Gastroesophageal sphincter (tissue), 4 donors: ENCODE measurements around the gene IQGAP3. TPM values are rescaled to one million over a fixed set of nuclear protein-coding genes. Genes with fewer than 3 reads are reported as not detected.
A peak's percentile ranks its signal among the peaks of the same experiment; 100 is the strongest.

Experiments used
- ATAC-seq: fragments of 150-250 bp; one replicate; pipeline ENCODE4 v1.9.1; 2016; ENCODE audit warnings: mild to moderate bottlenecking, moderate library complexity
- H3K27ac ChIP-seq, 4 donors: fragments of 200-600 bp; sonication (generic) in 3 of 4; 1 replicate in 3 of 4; 2 replicates in 1 of 4; pipeline ENCODE4 v1.5.1; 2016 to 2019
- H3K27me3 ChIP-seq: fragments of 200-600 bp; sonication (generic); one replicate; pipeline ENCODE4 v1.5.1; 2019
- H3K36me3 ChIP-seq, 2 donors: fragments of 200-600 bp; sonication (generic); one replicate each; pipeline ENCODE4 v1.5.1; 2019; ENCODE audit warnings: control low read depth in 1 of 2
- H3K4me1 ChIP-seq, 3 donors: fragments of 200-600 bp; sonication (generic); 1 replicate in 2 of 3; 2 replicates in 1 of 3; pipeline ENCODE4 v1.5.1; 2016 to 2019; ENCODE audit warnings: control low read depth in 2 of 3
- H3K4me3 ChIP-seq, 2 donors: fragments of 200-600 bp; sonication (generic); one replicate each; pipeline ENCODE4 v1.5.1; 2019; ENCODE audit warnings: mild to moderate bottlenecking in 1 of 2, moderate library complexity in 1 of 2
- H3K9me3 ChIP-seq, 3 donors: fragments of 200-600 bp; sonication (generic); one replicate each; pipeline ENCODE4 v1.5.1; 2017 to 2019; ENCODE audit warnings: control low read depth in 2 of 3
- CTCF ChIP-seq, 4 experiments: fragments of 200-600 bp in 2 of 4; fragments of 450-650 bp in 2 of 4; sonication (generic) in 1 of 4; IDR thresholded peaks; one replicate each; pipeline ENCODE4 v1.5.1; 2017 to 2019; ENCODE audit warnings: antibody characterized with exemption in 4 of 4, mild to moderate bottlenecking in 2 of 4, moderate library complexity in 2 of 4
- EP300 ChIP-seq: sonication (generic); formaldehyde crosslinking; IDR thresholded peaks from one replicate; pipeline ENCODE4 v1.6.1; 2017; ENCODE audit warnings: antibody characterized with exemption, mild to moderate bottlenecking
- POLR2A ChIP-seq, 2 donors: fragments of 450-650 bp; IDR thresholded peaks; one replicate each; pipeline ENCODE4 v1.6.1; 2017; ENCODE audit warnings: antibody characterized with exemption in 2 of 2, mild to moderate bottlenecking in 2 of 2, moderate library complexity in 1 of 2
- POLR2AphosphoS5 ChIP-seq: sonication (generic); formaldehyde crosslinking; IDR thresholded peaks from one replicate; pipeline ENCODE4 v1.6.1; 2017; ENCODE audit warnings: antibody characterized with exemption
- WGBS, 2 donors: methylation state at CpG; one replicate each; pipeline ENCODE4 v1.1.5; 2018; ENCODE audit warnings: low coverage in 1 of 2; 5-methylcytosine and 5-hydroxymethylcytosine counted together
- total RNA-seq, 4 donors: library from RNA; depleted of rRNA; stranded (reverse); fragments of >200 nt; gene quantifications; one replicate each; pipeline ENCODE4 v1.1.0, GENCODE V29; 2016

Gene IQGAP3
- total RNA-seq, 4 donors from 2014 or later = 0.27 to 0.58 (median 0.42) TPM; not detected in 1

GRCh38 chr1:156500793-156501506, 71.4 kb downstream of the IQGAP3 start:
- no peaks in the 10 kb centered on the region for H3K9me3 ChIP-seq
- peak overlapping the region; percentile 95 to 98 for H3K4me3 ChIP-seq
- WGBS, 2 donors = 0% methylated on average over 1 of the region's 57 CpGs; no CpG with 5 or more reads in 1 of the 2 donors
- peak overlapping the region; percentile 99 to 100 (median 99) for H3K27ac ChIP-seq
- H3K27me3 ChIP-seq = no peaks in the 10 kb centered on the region
- peak; percentile 81 for ATAC-seq
- TF ChIP-seq CTCF (IDR thresholded peaks at IDR 0.05) (peak in 3 of 4 experiments; percentile 45 to 73 (median 50)), POLR2AphosphoS5 (peak; percentile 99), EP300 (no peak), POLR2A (IDR thresholded peaks at IDR 0.05) (peak; percentile 93 to 94)
- H3K4me1 ChIP-seq = peaks cover 24 to 79% (median 63%) of the 10 kb centered on the region in 3 donors
- H3K36me3 ChIP-seq = no peaks in the 10 kb centered on the region

- TF ChIP-seq CTCF (IDR thresholded peaks at IDR 0.05) (peak in 2 of 4 experiments; percentile 13 to 17), POLR2A (IDR thresholded peaks at IDR 0.05) (peak; percentile 31 to 76), EP300 (no peak)
- Histone ChIP-seq H3K36me3 (no peaks in the 10 kb centered on the region), H3K4me1 (peaks cover 21 to 79% (median 62%) of the 10 kb centered on the region in 3 donors), H3K9me3 (no peaks in the 10 kb centered on the region), H3K27me3 (no peaks in the 10 kb centered on the region), H3K27ac (peak within 1 kb of the TSS; percentile 99 to 100 (median 99)), H3K4me3 (peak within 1 kb of the TSS; percentile 95 to 98)
- WGBS, 2 donors = no CpG with 5 or more reads among the region's 27 CpGs
- no peak for ATAC-seq
These were observed 71.9 kb downstream of the IQGAP3 start, which contains the start of gene MEF2D for GRCh38 chr1:156500543-156500792. Gene MEF2D, minus strand, starts transcription at chr1:156500775. Its CDS starts 17,483 bp downstream, at chr1:156483292.

DNA sequence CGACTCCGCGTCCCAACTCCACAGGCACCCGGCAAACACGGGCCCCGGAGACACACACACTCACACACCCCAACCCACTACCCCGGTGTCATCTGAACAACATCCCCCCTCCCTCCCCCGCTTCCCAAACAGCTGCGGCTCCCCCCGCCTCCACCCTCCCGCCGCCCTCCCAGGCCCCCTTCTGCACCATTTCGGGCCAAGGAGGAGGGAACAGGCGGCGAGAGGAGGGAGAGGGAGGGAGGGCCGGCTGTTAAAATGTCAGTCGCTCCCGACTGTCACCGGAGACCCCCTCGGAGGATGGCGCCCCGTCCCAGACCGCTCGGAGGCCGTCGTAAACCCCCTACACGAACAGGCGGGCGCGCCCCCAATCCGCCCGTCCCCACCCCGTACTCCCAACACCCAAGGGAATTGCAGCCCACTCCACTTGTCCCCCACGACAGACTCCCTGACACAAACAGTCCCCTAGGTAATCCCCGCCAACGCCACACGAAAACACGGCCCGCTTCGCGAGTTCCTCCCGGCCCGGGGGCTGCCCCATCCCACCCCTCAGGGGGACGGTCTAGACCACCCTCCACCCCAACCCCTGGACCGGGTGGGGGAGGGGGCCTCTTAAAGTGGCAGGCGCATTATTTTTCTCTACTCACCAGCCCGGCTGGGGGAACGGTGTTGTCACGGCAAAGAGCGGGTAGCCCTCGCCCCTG, 72.4 kb downstream of the IQGAP3 start:
- Histone ChIP-seq H3K4me1 (peaks cover 22 to 81% (median 66%) of the 10 kb centered on the region in 3 donors), H3K4me3 (peak overlapping the region; percentile 95 to 98), H3K27ac (peak overlapping the region; percentile 99 to 100 (median 99)), H3K9me3 (no peaks in the 10 kb centered on the region), H3K27me3 (no peaks in the 10 kb centered on the region), H3K36me3 (no peaks in the 10 kb centered on the region)
- peak; percentile 41 for TF ChIP-seq POLR2AphosphoS5
- TF ChIP-seq POLR2A (IDR thresholded peaks at IDR 0.05) = no peak
- whole genome bisulfite sequencing, 2 donors = 0% methylated on average over 1 to 4 of the region's 51 CpGs
- no peak for ATAC-seq

DNA sequence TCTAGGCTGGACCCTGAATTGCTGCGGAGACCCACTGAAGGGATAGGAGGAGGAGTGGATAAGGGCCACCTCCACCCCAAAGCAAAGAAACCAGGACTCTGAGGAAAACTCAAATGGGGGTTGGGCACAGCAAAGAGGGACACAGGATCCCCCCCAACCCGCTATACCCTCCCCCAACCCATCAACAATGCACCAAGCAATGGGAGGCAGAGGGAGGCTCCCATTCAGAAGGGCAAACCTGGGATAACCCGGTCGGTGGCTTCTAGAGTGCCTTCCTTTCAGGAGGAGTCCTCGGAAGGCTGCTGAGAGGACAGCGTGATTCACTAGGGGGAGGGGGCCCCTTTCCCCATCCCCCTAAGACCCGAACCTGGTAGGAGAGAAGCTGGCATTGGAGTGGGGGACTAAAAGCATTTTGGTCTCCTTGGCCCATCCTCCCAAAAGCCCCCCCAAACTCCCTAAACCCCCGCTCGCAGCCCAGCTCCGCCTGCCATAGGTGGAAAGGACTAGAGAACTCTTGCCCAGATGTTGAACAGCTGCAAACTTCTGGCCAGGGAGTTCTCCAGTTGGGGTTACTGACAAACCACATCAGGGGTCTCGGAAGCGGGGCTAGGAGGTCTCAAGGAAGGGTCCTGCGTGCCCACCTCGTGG, 73.0 kb downstream of the IQGAP3 start:
- no peak for TF ChIP-seq POLR2AphosphoS5
- WGBS, 2 donors = no CpG with 5 or more reads among the region's 14 CpGs
- Histone ChIP-seq H3K36me3 (peaks cover 0 to 4% of the 10 kb centered on the region in 2 donors), H3K4me1 (peaks cover 27 to 81% (median 67%) of the 10 kb centered on the region in 3 donors), H3K27me3 (no peaks in the 10 kb centered on the region), H3K9me3 (no peaks in the 10 kb centered on the region), H3K4me3 (peak overlapping the region; percentile 95 to 98), H3K27ac (peak overlapping the region; percentile 99 to 100 (median 99))
- ATAC-seq = no peak

DNA sequence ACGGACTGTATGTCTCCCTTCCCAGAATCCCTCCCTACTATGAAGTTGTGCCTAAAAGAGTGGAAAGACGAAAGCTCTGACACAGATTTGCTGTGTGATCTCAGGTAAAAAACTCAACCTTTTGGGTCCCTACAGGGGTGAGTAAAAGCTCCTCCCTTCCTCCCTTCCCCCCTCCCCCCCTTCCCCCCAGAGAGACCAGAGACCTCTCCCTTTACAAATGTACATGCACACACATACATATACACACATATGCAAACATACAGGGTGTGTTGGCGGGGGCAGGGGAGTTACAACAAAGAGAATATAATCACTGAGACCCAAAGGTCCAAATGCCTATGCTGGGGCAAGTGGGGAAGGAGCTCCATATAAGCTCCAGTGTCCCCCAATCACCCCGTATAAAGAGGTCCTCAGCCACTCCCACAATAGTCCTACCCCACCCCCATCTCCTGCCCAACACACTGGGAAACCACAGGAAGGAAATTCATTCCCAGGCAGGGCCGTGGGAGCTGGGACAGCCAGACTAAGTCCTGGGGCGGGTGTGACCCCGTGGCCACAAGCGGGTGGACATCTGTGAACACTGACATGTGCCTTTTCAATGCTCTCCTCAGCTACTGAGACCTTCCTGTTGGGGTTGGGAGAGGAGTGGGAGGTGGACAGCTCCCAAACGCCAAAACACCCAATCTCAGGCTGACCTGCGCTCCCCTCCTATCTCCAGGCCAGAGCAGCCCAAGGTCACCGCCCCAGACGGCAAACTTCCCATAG, 73.8 kb downstream of the IQGAP3 start:
- Histone ChIP-seq H3K9me3 (no peaks in the 10 kb centered on the region), H3K4me1 (peaks cover 25 to 81% (median 67%) of the 10 kb centered on the region in 3 donors), H3K4me3 (peak overlapping the region; percentile 95 to 98), H3K27ac (peak overlapping the region; percentile 99 to 100 (median 99)), H3K36me3 (peaks cover 0 to 4% of the 10 kb centered on the region in 2 donors), H3K27me3 (no peaks in the 10 kb centered on the region)
- TF ChIP-seq POLR2AphosphoS5 (peak; percentile 15), CTCF (IDR thresholded peaks at IDR 0.05) (no peak), EP300 (no peak), POLR2A (IDR thresholded peaks at IDR 0.05) (peak in 1 of 2 donors; percentile 21)
- ATAC-seq = no peak
- 0 to 10% methylated on average over 3 to 11 of the region's 12 CpGs for WGBS, 2 donors
